HepG2 (cell line): ENCODE results near the gene ZMYND8. TPM values are rescaled to one million over a fixed set of nuclear protein-coding genes. Genes with fewer than 3 reads are reported as not detected.

ENCODE experiments used
- CEBPB ChIP-seq: IDR thresholded peaks from 2 replicates; pipeline ENCODE4 v1.6.1; 2011; ENCODE audit warnings: low read depth, low read length, improper control_type of control experiment, borderline replicate concordance
- CSRNP2 ChIP-seq: sonication (generic); formaldehyde crosslinking; conservative IDR thresholded peaks from 2 replicates; pipeline ENCODE4 v1.8.0; 2022; ENCODE audit warnings: low read depth, missing genetic modification reagents
- EEA1 ChIP-seq: sonication (generic); formaldehyde crosslinking; IDR thresholded peaks from 2 replicates; pipeline ENCODE4 v1.5.1; 2020; ENCODE audit warnings: mild to moderate bottlenecking, missing genetic modification reagents, borderline replicate concordance
- FOXK2 ChIP-seq: fragments of 450-650 bp; IDR thresholded peaks from 2 replicates; pipeline ENCODE4 v1.6.1; 2016
- HNRNPL ChIP-seq: fragments of 200-400 bp; formaldehyde crosslinking; IDR thresholded peaks from 2 replicates; pipeline ENCODE4 v1.6.1; 2017; ENCODE audit warnings: mild to moderate bottlenecking, low read depth, low read length
- KLF15 ChIP-seq: sonication (generic); formaldehyde crosslinking; IDR thresholded peaks from 2 replicates; pipeline ENCODE4 v1.8.1; 2023; ENCODE audit warnings: borderline replicate concordance, mild to moderate bottlenecking, inconsistent platforms, missing genetic modification reagents, mixed read lengths
- NPAS2 ChIP-seq: sonication (generic); formaldehyde crosslinking; IDR thresholded peaks from 2 replicates; pipeline ENCODE4 v1.8.0; 2022; ENCODE audit warnings: mild to moderate bottlenecking, missing genetic modification reagents, borderline replicate concordance
- RBFOX2 ChIP-seq: fragments of 200-400 bp; formaldehyde crosslinking; IDR thresholded peaks from 2 replicates; pipeline ENCODE4 v1.6.1; 2017; ENCODE audit warnings: low read depth, mild to moderate bottlenecking, low read length
- SALL1 ChIP-seq: sonication (generic); formaldehyde crosslinking; IDR thresholded peaks from 2 replicates; pipeline ENCODE4 v1.8.0; 2022; ENCODE audit warnings: mild to moderate bottlenecking, missing genetic modification reagents
- SRSF4 ChIP-seq: fragments of 200-400 bp; formaldehyde crosslinking; IDR thresholded peaks from one replicate; pipeline ENCODE4 v1.6.1; 2018; ENCODE audit warnings: mild to moderate bottlenecking, low read depth, low read length, moderate library complexity; ENCODE audit not compliant: poor library complexity, severe bottlenecking
- TCF7 ChIP-seq: sonication (generic); IDR thresholded peaks from 2 replicates; pipeline ENCODE4 v1.6.1; 2016; ENCODE audit warnings: antibody characterized with exemption, low read depth
- TRAFD1 ChIP-seq: sonication (generic); formaldehyde crosslinking; IDR thresholded peaks from 2 replicates; pipeline ENCODE4 v1.5.1; 2020; ENCODE audit warnings: missing genetic modification reagents, mild to moderate bottlenecking, borderline replicate concordance
- ZNF383 ChIP-seq: sonication (generic); formaldehyde crosslinking; IDR thresholded peaks from 2 replicates; pipeline ENCODE4 v1.4.0; 2020; ENCODE audit warnings: missing genetic modification reagents, mild to moderate bottlenecking, borderline replicate concordance
- ZNF781 ChIP-seq: sonication (generic); formaldehyde crosslinking; IDR thresholded peaks from 2 replicates; pipeline ENCODE4 v1.5.1; 2020; ENCODE audit warnings: borderline replicate concordance, mild to moderate bottlenecking, missing genetic modification reagents; ENCODE audit errors: not compliant biosample characterization
- polyA plus RNA-seq, 8 experiments: library from polyadenylated mRNA; depleted of rRNA in 3 of 8; stranded (reverse) in 7 of 8; unstranded in 1 of 8; fragments of >200 nt; fragmentation: Illumina TruSeq in 4 of 8; extraction: Trizol in 4 of 8; gene quantifications; 2 replicates each; pipeline versions ENCODE4 v1.2.1 to v1.2.3, GENCODE V29; 2011 to 2016; ENCODE audit warnings: low read depth in 4 of 8, missing spikeins in 1 of 8, mixed read lengths in 1 of 8; ENCODE audit not compliant: insufficient read depth in 1 of 8
- total RNA-seq, 5 experiments: library from RNA; depleted of rRNA; stranded (reverse); fragments of >200 nt; fragmentation: Illumina TruSeq; extraction: Trizol; gene quantifications; 2 replicates each; pipeline ENCODE4 v1.2.3, GENCODE V29; 2016; ENCODE audit warnings: low read depth in 1 of 5
- TF ChIP-seq, protein P1 (sequence below): sonication (generic); formaldehyde crosslinking; IDR thresholded peaks from 2 replicates; pipeline ENCODE4 v1.4.0; 2020; ENCODE audit warnings: low read depth, missing genetic modification reagents
- TF ChIP-seq, protein P2 (sequence below): sonication (generic); formaldehyde crosslinking; IDR thresholded peaks from 2 replicates; pipeline ENCODE4 v1.8.0; 2022; ENCODE audit warnings: mild to moderate bottlenecking, missing genetic modification reagents

ZMYND8 gene
- total and polyA plus RNA-seq, 2 of the 13 experiments (the other 11 are each of a cell fraction or from before 2014, with no cell fraction given) = 53.9 to 84.7 TPM

DNA sequence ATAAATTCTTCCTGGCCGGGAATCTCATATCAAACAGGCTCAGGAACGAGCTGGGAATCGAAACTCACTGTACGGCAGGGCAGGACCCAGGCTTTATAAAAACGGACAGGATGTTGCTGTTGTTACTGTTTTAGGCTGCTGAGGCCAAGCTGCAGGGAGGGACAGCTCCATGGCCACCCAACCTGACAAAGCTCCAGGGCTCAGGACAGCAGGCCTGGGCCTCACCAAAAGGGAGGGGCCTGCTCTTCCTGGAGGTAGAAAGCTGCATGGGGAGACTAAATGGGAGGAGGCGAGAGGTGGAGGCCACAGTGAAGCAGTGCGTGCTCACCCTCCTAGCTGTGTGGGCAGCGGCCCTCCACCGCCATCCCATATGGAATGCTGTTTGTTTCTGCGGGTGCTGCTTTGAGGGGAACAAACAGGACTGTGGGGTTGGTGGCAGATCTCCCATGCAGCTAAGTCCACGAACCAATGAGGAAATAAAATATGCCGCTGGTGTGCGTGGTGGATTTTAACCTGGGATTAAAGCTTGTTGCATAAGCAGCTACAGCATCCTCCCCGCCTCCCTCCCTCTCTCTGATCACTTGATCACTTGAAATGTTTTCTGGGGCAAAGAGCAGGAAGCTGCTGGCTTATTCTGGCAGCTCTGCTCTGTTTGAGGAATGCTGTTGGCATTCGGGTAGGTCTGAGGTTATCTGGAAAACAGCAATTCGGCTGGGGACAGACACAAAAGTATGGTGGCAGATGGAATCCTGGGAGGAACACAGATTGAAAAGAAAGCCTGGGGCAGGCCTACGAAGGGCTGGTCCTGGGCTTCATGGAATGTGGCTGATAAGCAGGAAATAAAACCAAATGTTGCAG is 2.4 kb upstream of the ZMYND8 start (continued):
- TF ChIP-seq, protein P1, sequence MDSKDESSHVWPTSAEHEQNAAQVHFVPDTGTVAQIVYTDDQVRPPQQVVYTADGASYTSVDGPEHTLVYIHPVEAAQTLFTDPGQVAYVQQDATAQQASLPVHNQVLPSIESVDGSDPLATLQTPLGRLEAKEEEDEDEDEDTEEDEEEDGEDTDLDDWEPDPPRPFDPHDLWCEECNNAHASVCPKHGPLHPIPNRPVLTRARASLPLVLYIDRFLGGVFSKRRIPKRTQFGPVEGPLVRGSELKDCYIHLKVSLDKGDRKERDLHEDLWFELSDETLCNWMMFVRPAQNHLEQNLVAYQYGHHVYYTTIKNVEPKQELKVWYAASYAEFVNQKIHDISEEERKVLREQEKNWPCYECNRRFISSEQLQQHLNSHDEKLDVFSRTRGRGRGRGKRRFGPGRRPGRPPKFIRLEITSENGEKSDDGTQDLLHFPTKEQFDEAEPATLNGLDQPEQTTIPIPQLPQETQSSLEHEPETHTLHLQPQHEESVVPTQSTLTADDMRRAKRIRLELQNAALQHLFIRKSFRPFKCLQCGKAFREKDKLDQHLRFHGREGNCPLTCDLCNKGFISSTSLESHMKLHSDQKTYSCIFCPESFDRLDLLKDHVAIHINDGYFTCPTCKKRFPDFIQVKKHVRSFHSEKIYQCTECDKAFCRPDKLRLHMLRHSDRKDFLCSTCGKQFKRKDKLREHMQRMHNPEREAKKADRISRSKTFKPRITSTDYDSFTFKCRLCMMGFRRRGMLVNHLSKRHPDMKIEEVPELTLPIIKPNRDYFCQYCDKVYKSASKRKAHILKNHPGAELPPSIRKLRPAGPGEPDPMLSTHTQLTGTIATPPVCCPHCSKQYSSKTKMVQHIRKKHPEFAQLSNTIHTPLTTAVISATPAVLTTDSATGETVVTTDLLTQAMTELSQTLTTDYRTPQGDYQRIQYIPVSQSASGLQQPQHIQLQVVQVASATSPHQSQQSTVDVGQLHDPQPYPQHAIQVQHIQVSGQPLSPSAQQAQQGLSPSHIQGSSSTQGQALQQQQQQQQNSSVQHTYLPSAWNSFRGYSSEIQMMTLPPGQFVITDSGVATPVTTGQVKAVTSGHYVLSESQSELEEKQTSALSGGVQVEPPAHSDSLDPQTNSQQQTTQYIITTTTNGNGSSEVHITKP = peak; percentile 68; the same call in 1 of the 2 replicates
- TF ChIP-seq RBFOX2 (peak; percentile 75), EEA1 (0 out of 2 replicates have a peak, but pooled peaks have one; percentile 21), KLF15 (no peak; the same call in 1 of the 2 replicates), FOXK2 (peak; percentile 76; the same call in 1 of the 2 replicates), TRAFD1 (CRISPR knock-in tag) (peak; percentile 31; the same call in 1 of the 2 replicates), HNRNPL (peak; percentile 85; the same call in 1 of the 2 replicates), SRSF4 (no peak), CEBPB (peak; percentile 93), NPAS2 (CRISPR knock-in tag) (0 out of 2 replicates have a peak, but pooled peaks have one; percentile 41), ZNF781 (CRISPR knock-in tag) (peak; percentile 92), CSRNP2 (no peak), SALL1 (CRISPR knock-in tag) (peak; percentile 98), TCF7 (peak; percentile 85), ZNF383 (peak; percentile 98)
- TF ChIP-seq, protein P2, sequence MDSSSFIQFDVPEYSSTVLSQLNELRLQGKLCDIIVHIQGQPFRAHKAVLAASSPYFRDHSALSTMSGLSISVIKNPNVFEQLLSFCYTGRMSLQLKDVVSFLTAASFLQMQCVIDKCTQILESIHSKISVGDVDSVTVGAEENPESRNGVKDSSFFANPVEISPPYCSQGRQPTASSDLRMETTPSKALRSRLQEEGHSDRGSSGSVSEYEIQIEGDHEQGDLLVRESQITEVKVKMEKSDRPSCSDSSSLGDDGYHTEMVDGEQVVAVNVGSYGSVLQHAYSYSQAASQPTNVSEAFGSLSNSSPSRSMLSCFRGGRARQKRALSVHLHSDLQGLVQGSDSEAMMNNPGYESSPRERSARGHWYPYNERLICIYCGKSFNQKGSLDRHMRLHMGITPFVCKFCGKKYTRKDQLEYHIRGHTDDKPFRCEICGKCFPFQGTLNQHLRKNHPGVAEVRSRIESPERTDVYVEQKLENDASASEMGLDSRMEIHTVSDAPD = peak; percentile 98
